Colon (tissue), 2 donors: ENCODE results near the gene CHD3.

Experiments
- FAIRE-seq: peaks from 2 replicates; lab custom pipeline; 2012; peaks lifted over from hg19 to GRCh38; lab: Jason Lieb, UNC
- donor health status: control.
- donor health status: control.

The CHD3 gene

DNA sequence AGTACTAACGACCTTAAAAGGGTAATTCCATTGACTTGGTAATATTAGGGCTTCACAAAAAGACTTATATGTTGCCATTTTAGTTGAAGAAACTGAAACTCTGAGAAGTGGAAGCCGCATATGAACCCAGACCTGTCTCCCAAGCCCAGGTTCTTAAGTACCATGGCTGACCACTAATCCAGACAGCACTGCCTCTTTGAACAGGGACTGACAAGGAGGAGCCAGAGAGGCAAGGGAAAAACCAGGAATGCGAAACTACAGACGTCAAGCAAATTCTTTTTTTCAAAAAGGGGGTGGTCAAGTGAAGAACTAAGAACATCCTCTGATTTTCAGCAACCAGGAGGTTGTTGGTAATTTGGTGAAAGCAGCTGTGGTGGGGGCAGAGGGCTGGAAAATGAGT, 15.5 kb upstream of the CHD3 start:
- no peak for FAIRE-seq

GRCh38 chr17:7875804-7876370, 12.7 kb upstream of the CHD3 start:
- no peak for FAIRE-seq

DNA sequence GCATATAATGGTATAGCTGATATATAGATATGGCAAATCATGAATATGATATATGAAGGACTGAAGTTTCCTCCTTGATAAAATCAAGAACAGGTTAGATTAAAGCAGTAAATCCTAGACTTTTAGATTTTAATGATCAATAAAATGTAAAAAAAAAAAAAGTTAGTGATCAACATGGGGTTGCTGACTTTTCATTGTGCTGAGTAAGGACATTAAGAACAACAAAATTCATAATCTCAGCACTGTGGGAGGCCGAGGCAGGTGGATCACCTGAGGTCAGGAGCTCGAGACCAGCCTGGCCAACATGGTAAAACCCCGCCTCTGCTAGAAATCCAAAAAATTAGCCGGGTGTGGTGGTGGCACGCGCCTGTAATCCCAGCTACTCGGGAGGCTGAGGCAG, 10.4 kb upstream of the CHD3 start:
- FAIRE-seq, result no peak

DNA sequence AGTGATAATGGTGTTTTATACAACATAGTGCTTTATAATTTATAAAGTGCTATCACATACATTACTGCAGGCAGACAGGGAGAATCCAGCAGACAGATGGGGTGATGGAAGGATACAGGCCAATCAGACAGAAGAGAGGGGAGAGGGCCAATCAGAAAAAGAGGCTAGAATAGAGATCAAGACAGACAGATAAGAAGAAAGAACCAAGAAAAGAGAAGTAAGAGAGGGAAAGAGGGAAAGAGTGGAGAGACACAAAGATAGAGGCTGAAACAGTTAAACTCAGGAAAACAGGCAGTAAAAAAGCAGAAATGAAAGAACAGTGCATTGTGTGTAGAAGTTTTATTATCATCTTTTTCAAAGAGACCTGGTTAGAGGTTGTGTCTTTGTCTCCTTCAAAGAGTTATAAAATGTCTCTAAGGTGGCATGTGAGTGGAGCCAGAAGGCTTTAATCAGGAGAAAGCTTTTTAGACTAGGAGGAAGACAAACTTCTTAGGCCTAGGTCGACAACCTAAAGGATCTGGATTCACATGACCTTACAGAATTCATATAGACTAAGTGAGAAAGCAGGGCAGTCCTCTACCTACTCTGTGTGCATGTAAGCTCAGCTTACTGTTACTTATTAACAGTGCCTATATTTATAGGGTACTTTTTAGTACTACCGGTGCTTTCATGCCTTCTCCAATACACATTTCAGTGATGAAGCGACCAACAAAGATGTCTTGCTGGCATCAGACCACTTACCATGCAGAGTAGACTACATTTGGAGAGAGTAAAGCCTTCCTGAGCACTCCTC, 8.3 kb upstream of the CHD3 start:
- no peak for FAIRE-seq

- no peak for FAIRE-seq
Observed at GRCh38 chr17:7881276-7882054, 7.1 kb upstream of the CHD3 start.

DNA sequence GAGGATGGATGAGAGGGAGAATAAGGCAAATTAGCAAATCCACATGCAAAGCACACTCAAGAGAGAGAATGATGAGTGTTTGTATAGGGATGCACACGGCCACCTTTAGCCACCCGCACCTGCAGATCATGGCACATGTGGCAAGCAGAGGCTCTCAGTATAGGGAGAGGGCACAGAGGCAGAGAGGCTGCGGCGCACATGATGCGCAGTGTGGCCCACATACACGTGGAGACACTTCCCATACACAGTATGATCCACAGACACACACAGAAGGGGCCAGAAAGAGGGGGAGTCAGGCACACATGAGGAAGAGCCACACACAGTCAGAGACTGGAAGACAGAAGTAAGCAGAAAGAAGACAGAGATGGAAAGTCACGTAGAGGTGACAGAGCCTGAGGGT, 6.5 kb upstream of the CHD3 start:
- no peak for FAIRE-seq

DNA sequence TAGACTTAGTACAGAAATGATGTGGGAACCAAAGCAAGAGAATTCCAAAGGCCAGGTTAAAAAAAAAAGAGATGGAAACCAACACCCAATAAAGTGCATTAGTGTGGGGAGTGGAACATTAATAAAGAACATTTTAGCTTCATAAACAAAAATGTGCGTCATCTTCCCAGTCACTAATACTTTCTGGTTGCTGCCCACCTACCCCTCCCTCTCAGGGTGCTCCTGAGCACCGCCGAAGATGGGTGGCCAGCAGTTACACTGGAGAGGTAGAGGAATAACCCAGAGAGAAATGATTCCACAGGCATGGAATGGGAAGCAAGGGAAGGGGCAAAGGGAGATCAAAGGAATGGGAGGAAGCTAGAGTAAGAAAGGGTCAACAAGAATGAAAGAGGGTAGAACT, 6.0 kb upstream of the CHD3 start:
- no peak for FAIRE-seq

DNA sequence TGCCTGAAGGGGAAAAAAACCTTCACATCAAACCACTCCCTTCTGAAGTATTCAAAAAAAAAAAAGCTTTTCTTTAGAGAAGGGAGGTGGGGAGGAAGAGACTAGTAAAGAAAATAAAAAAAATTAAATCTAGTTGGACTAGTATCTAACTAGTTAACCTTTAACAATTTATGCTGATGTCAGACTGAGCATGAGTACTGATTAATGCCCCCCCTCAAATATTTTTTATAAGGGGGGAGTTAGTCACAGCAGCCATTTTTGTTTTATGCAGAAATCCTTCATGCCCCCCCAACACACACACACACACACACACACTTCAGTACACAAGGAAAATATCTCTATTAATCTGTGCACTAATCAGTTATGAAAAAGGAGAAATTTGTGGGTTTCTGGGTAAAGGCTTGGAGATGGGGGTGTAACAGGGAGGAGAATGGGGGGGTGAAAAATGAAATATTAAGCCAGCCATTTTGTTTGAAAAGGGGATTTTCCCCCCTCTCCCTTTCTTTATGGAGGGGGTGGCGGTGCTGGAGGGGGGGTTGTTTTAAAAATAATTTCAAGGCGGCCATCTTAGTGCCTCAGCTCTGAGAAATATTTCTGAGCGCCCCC, 4.7 kb upstream of the CHD3 start:
- FAIRE-seq, result no peak

DNA sequence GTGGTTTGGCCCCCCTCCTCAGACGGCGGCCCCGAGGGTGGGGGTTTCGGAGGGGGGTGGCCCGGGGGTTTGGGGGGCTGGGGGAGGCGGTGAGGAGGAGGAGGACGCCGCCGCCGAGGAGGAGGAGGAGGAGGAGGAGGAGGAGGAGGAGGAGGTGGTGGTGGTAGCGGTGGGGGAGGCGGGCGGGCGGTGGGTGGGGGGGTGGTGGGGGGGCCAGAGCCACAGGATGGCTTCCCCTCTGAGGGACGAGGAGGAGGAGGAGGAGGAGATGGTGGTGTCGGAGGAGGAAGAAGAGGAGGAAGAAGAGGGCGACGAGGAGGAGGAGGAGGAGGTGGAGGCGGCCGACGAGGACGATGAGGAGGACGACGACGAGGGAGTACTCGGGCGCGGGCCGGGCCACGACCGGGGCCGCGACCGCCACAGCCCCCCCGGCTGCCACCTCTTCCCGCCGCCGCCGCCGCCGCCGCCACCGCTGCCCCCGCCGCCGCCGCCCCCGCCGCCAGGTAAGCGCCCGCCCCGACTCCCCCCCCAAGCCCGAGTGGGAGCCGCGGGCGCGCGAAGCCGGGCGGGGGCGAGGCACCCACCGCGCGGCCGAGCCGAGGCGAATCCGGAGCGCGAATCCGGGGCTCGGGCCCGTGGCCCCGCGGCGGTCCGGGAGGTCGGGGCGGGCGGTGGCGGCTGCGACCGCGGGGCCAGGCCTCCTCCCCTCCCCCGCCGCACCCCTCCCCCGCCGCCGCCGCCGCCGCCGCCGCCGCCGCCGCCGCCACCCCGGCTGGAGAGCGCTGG, 3.8 kb upstream of the CHD3 start:
- no peak for FAIRE-seq

- FAIRE-seq, result no peak
Observed at GRCh38 chr17:7885367-7886226, 3.0 kb upstream of the CHD3 start.

DNA sequence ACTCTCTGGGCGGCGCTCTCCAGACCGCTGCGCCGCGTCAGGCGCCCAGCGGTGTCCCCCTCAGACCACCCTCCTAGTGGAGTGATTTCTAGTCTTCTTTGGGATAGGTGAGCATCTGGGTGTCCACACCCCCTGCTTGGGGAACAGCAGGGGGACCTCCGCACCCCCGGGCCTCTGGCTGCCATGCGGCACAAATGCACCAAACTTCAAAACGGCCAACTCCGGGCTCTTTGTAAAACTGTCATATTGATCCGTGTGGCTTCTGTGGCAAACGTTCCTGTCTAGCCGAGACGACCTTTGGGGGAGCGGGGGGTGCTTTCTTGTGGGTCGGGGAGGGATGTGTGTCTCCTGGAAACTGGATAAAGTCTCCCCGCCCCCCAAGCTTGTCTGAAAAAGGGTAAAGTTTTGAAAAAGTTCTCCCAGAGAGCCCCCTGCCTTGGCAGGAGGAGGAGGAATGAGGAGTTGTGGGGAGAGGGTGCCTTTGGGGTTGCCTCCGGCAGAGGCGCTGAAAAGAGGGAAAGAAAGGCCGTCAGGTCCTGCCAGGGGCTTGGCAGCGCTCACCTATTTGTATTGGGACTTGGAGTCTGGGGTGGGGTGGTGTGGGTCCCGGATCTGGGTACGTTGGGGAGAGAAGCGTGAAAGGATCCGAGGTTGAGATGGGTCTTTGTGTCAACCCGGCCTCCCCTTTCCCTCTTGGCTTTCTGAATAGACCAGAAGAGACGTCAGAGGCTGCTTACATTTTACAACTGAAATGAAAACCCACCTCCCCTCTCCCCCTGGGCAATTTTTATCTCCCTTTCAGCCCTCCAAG, 2.2 kb upstream of the CHD3 start:
- FAIRE-seq, result no peak

DNA sequence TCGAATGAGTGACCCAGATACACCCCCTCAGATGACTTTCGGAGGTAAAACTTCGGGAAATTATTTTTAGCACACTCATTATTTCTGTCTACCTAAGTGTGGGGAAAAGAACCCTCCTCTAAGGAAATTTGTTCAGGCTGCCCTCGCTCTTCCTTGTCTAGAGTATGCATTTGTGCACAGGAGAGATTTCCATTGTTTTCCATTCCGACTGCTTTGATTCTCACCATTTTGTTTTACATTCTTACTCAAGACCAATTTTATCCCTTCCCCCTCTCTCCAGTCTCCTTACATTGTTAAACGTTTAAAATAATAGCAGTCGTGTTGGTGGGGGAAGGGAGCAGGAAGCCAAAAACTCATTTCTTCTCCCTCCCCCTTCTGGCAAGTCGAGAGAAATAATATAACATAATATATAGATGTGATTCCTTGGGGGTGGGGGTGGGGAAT, 1.5 kb upstream of the CHD3 start:
- FAIRE-seq, result no peak

GRCh38 chr17:7887482-7888183, 956 bp upstream of the CHD3 start:
- FAIRE-seq, result peak; percentile 45

DNA sequence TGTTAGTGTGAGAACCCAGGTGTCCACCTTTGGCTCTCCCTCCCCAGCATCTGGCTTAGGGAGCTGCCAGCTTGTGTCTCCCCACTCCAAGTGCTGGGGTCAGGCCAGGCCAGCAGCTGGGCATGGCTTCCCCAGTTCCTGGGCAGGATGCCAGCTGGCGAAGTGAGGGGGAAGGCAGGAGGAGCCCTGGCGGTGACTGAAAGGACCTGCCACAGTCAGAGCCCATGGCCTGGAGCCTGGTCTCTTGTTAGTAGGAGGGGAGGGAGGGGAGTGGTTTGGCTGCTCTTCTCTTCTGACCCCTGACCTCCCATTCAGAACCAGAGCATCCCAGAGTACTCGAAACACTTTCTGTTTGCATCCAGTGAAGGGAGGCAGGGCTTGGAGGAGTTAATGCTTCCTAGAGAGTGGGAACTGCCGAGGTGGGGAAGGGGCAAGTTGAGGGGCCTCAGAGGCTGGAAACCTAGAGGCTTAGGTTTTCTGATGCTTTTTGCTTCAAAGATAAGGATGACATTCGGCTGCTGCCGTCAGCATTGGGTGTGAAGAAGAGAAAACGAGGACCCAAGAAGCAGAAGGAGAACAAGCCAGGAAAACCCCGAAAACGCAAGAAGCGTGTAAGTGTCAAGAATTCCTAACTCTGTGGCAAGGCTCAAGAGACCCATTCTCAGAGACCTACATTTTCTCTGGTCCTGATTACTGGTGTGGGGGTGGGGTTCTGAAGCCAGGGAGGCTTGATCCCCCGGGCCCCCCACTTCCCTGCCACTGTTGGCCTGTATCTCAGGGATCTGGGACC, 772 bp downstream of the CHD3 start:
- FAIRE-seq, result no peak

DNA sequence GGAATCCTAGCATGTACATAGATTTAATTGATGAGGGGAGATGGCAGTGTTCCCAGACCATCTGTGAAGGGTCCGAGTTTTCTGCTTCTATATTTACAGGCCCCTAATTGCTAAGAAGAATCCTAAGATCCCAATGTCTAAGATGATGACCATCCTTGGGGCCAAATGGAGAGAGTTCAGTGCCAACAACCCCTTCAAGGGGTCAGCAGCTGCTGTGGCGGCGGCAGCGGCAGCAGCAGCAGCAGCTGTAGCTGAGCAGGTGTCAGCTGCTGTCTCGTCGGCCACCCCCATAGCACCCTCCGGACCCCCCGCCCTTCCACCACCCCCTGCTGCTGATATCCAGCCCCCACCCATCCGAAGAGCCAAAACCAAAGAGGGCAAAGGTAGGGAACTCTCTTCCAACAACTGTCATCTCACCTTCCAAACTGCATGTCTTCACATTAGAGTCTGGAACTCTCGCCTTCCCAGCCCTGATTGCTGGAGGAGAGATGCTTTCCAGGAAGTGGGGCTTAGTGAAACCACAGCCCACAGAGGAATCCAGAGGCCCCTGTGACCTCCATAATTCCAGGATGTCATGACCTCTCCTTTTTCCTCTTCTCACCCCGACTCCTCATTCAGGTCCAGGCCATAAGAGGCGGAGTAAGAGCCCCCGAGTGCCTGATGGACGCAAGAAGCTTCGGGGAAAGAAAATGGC, 4.7 kb downstream of the CHD3 start:
- FAIRE-seq, result no peak

DNA sequence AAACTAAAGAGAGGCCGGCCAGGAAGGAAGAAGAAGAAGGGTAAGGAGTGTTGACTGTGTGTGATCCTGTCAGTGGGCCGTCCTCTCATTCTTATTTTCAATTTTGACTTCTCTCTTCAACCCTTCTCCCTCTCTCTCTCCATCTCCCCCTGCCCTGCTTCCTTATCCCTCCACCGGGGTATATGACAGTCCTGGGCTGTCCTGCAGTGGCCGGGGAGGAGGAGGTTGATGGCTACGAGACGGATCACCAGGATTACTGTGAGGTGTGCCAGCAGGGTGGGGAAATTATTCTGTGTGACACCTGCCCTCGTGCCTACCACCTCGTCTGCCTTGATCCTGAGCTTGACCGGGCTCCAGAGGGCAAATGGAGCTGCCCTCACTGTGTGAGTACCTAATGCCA, 5.6 kb downstream of the CHD3 start:
- FAIRE-seq, result no peak

- FAIRE-seq, result no peak
Observed at GRCh38 chr17:7894866-7895265, 6.3 kb downstream of the CHD3 start.

DNA sequence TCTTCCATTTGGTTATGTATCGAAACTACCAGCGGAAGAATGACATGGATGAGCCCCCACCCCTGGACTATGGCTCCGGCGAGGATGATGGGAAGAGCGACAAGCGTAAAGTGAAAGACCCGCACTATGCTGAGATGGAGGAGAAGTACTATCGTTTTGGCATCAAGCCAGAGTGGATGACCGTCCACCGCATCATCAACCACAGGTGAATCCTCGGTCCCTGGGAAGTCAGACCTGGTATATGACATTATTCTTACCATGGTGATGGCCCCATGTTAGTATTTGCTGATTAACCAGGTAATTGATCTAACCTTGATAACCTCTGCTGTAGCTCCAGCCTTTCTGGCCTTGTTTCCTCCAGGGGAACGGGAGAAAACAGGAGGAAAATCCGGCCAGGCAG, 8.5 kb downstream of the CHD3 start:
- no peak for FAIRE-seq
